Measurements from ENCODE around the gene AFF3.

- TF ChIP-seq CTCF (IDR thresholded peaks at IDR 0.05; ENCODE audit: control extremely low read depth in 1 of 3, insufficient read depth in 1 of 3, low read depth in 1 of 3, low read length in 3 of 3) (peak; percentile 38 to 51 (median 49)), YY1 (IDR thresholded peaks at IDR 0.05; ENCODE audit: low read depth, low read length) (no peak), CBX8 (IDR thresholded peaks at IDR 0.05; ENCODE audit: borderline replicate concordance, low read depth, low read length) (no peak), TBP (IDR thresholded peaks at IDR 0.05; ENCODE audit: low read depth, low read length) (no peak), EP300 (IDR thresholded peaks at IDR 0.05; ENCODE audit: borderline replicate concordance in 1 of 2, low read depth in 2 of 2, low read length in 2 of 2) (no peak), SUZ12 (IDR thresholded peaks at IDR 0.05; ENCODE audit: low read length) (no peak), RBBP5 (IDR thresholded peaks at IDR 0.05; ENCODE audit: borderline replicate concordance, low read depth, low read length) (no peak), HDAC2 (IDR thresholded peaks at IDR 0.05; ENCODE audit: borderline replicate concordance in 1 of 2, low read depth in 2 of 2, low read length in 2 of 2) (no peak), CREB1 (IDR thresholded peaks at IDR 0.05) (no peak), JUN (IDR thresholded peaks at IDR 0.05; ENCODE audit: low read depth, low read length) (no peak), POLR2AphosphoS5 (IDR thresholded peaks at IDR 0.05; ENCODE audit: low read depth, low read length) (no peak)
Measured at GRCh38 chr2:99819766-99820165, 322.6 kb downstream of the AFF3 start.
